Smooth muscle cell (in vitro differentiated cells): ENCODE results near the gene CCDC77. TPM values are rescaled to one million over a fixed set of nuclear protein-coding genes. Genes with fewer than 3 reads are reported as not detected.

ENCODE experiments used
- DNase-seq: peaks from one replicate; lab custom pipeline; 2025; ENCODE audit not compliant: unreplicated experiment; lab: John Stamatoyannopoulos, UW
- H2AFZ ChIP-seq: fragments of 200-600 bp; sonication (generic); 2 replicates; pipeline ENCODE4 v1.6.0; 2016; ENCODE audit warnings: antibody characterized with exemption, low read depth, mild to moderate bottlenecking
- H3F3A ChIP-seq: fragments of 200-600 bp; sonication (generic); 2 replicates; pipeline ENCODE4 v1.6.0; 2017; ENCODE audit warnings: antibody characterized with exemption, low read depth
- H3K27ac ChIP-seq: fragments of 200-600 bp; sonication (generic); 2 replicates; pipeline ENCODE4 v1.5.1; 2016; ENCODE audit warnings: low read depth, mild to moderate bottlenecking
- H3K27me3 ChIP-seq: fragments of 200-600 bp; sonication (generic); 2 replicates; pipeline ENCODE4 v1.6.1; 2016; ENCODE audit warnings: low read depth, mild to moderate bottlenecking
- H3K36me3 ChIP-seq: fragments of 200-600 bp; sonication (generic); 2 replicates; pipeline ENCODE4 v1.5.1; 2016; ENCODE audit warnings: low read depth
- H3K4me1 ChIP-seq: fragments of 200-600 bp; sonication (generic); 2 replicates; pipeline ENCODE4 v1.5.1; 2016; ENCODE audit warnings: low read depth
- H3K4me2 ChIP-seq: fragments of 200-600 bp; sonication (generic); 2 replicates; pipeline ENCODE4 v1.6.0; 2016; ENCODE audit warnings: mild to moderate bottlenecking
- H3K4me3 ChIP-seq: fragments of 200-600 bp; sonication (generic); 2 replicates; pipeline ENCODE4 v1.5.1; 2016; ENCODE audit warnings: mild to moderate bottlenecking
- H3K79me2 ChIP-seq: fragments of 200-600 bp; sonication (generic); 2 replicates; pipeline ENCODE4 v1.6.0; 2016; ENCODE audit warnings: low read depth, mild to moderate bottlenecking
- H3K9ac ChIP-seq: fragments of 200-600 bp; sonication (generic); 2 replicates; pipeline ENCODE4 v1.6.0; 2016; ENCODE audit warnings: low read depth
- H3K9me3 ChIP-seq: fragments of 200-600 bp; sonication (generic); replicated peaks from 2 replicates; pipeline ENCODE4 v1.5.1; 2016; ENCODE audit warnings: low read depth
- H4K20me1 ChIP-seq: fragments of 200-600 bp; sonication (generic); 2 replicates; pipeline ENCODE4 v1.6.0; 2016; ENCODE audit warnings: low read depth
- CTCF ChIP-seq: fragments of 200-600 bp; sonication (generic); IDR thresholded peaks from 2 replicates; pipeline ENCODE4 v1.5.1; 2017; ENCODE audit warnings: borderline replicate concordance, mild to moderate bottlenecking, antibody characterized with exemption; ENCODE audit not compliant: insufficient read depth, poor library complexity, severe bottlenecking
- WGBS: methylation state at CpG from one replicate; pipeline ENCODE4 v1.1.7; 2016; ENCODE audit warnings: low lambda C conversion rate; 5-methylcytosine and 5-hydroxymethylcytosine counted together
- polyA plus RNA-seq: library from polyadenylated mRNA; unstranded; fragments of >200 nt; fragmentation: Nextera tagmentation; extraction: Ambion mirVana; gene quantifications from 2 replicates; pipeline ENCODE4 v1.2.1, GENCODE V29; 2016
- total RNA-seq: library from RNA; depleted of rRNA; stranded (reverse); fragments of >200 nt; gene quantifications from 2 replicates; pipeline ENCODE4 v1.2.3, GENCODE V29; 2014

Gene CCDC77
- total and polyA plus RNA-seq, 2 experiments from 2014 or later = 7.8 to 13.9 TPM

GRCh38 chr12:466762-467161 lies 65.3 kb downstream of the CCDC77 start:
- Histone ChIP-seq H4K20me1 (no peaks in the 10 kb centered on the region), H3K9me3 (no peaks in the 10 kb centered on the region), H3K4me1 (no peaks in the 10 kb centered on the region), H3F3A (no peaks in the 10 kb centered on the region), H3K79me2 (no peaks in the 10 kb centered on the region), H3K36me3 (no peaks in the 10 kb centered on the region), H3K4me2 (no peak overlapping the region), H3K9ac (no peak overlapping the region), H3K27me3 (peaks cover 2% of the 10 kb centered on the region), H2AFZ (no peak overlapping the region), H3K4me3 (no peak overlapping the region), H3K27ac (no peak overlapping the region)
- DNase-seq = no peak
- WGBS = 96% methylated on average over 5 of the region's 5 CpGs
- no peak for TF ChIP-seq CTCF

DNA sequence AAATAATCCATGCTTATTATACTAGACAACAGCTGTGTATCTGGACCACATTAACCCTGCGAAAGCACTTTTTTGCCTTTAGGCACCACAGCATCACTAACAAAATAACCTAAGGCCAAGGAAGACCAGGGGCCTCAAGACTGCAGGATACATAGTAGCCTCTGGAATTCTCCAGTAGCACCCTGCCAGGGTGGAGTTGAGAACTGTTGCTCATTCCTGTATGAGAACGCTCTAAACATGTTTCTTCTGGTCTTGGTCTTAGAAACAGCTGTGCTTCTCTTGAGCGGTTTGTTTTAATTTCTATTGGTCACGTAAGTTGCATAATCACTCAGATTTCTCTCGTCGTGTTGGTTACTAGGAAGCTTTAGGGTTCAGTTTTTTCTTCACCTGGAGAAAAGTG lies 66.1 kb downstream of the CCDC77 start:
- Histone ChIP-seq H3K4me3 (no peak overlapping the region), H3K27me3 (no peaks in the 10 kb centered on the region), H4K20me1 (no peaks in the 10 kb centered on the region), H3F3A (no peaks in the 10 kb centered on the region), H3K27ac (no peak overlapping the region), H3K4me1 (no peaks in the 10 kb centered on the region), H3K9me3 (no peaks in the 10 kb centered on the region), H3K9ac (no peak overlapping the region), H2AFZ (no peak overlapping the region), H3K79me2 (no peaks in the 10 kb centered on the region), H3K4me2 (no peak overlapping the region), H3K36me3 (no peaks in the 10 kb centered on the region)
- 84% methylated on average over 6 of the region's 6 CpGs for WGBS
- no peak for DNase-seq
- no peak for TF ChIP-seq CTCF

GRCh38 chr12:468671-469389 lies 67.4 kb downstream of the CCDC77 start:
- Histone ChIP-seq H3K36me3 (no peaks in the 10 kb centered on the region), H3K4me1 (peaks cover 1% of the 10 kb centered on the region), H3K9ac (no peak overlapping the region), H3K27ac (peak overlapping the region; percentile 39), H3F3A (no peaks in the 10 kb centered on the region), H2AFZ (no peak overlapping the region), H3K4me3 (no peak overlapping the region), H4K20me1 (no peaks in the 10 kb centered on the region), H3K79me2 (no peaks in the 10 kb centered on the region), H3K9me3 (no peaks in the 10 kb centered on the region), H3K4me2 (peak overlapping the region; percentile 24), H3K27me3 (no peaks in the 10 kb centered on the region)
- no peak for DNase-seq
- no peak for TF ChIP-seq CTCF
- 40% methylated on average over 10 of the region's 10 CpGs for WGBS

- Histone ChIP-seq H3K4me1 (peaks cover 4% of the 10 kb centered on the region), H3K36me3 (no peaks in the 10 kb centered on the region), H3K4me2 (no peak overlapping the region), H3F3A (no peaks in the 10 kb centered on the region), H3K27me3 (no peaks in the 10 kb centered on the region), H3K79me2 (no peaks in the 10 kb centered on the region), H2AFZ (no peak overlapping the region), H3K27ac (no peak overlapping the region), H3K9ac (no peak overlapping the region), H3K9me3 (no peaks in the 10 kb centered on the region), H4K20me1 (no peaks in the 10 kb centered on the region), H3K4me3 (no peak overlapping the region)
- 81% methylated on average over 11 of the region's 11 CpGs for WGBS
- TF ChIP-seq CTCF = no peak
- DNase-seq = no peak
Observed at GRCh38 chr12:470133-470532, 68.7 kb downstream of the CCDC77 start.
